HAP-1 (cell line): ENCODE measurements around the gene DMBT1.

Experiments
- DNase-seq, 2 experiments: peaks; one replicate each; pipeline ENCODE4 v3.0.0-alpha.2; 2016 to 2020; ENCODE audit warnings: low spot score in 2 of 2
- H3K27me3 ChIP-seq: fragments of 250-450 bp; sonication (Bioruptor Pico); 2 replicates; pipeline ENCODE4 v1.5.1; 2020; ENCODE audit warnings: low read depth, mild to moderate bottlenecking, moderate library complexity
- H3K36me3 ChIP-seq: fragments of 250-450 bp; sonication (Bioruptor Pico); replicated peaks from 2 replicates; pipeline ENCODE4 v1.5.1; 2020; ENCODE audit warnings: mild to moderate bottlenecking
- H3K4me1 ChIP-seq: fragments of 250-450 bp; sonication (Bioruptor Pico); 2 replicates; pipeline ENCODE4 v1.5.1; 2020; ENCODE audit warnings: mild to moderate bottlenecking
- H3K4me3 ChIP-seq: fragments of 250-450 bp; sonication (Bioruptor Pico); 2 replicates; pipeline ENCODE4 v1.5.1; 2020; ENCODE audit warnings: mild to moderate bottlenecking, moderate library complexity
- H3K9me3 ChIP-seq: fragments of 250-450 bp; sonication (Bioruptor Pico); 2 replicates; pipeline ENCODE4 v1.5.1; 2020; ENCODE audit warnings: mild to moderate bottlenecking, moderate library complexity
- in situ Hi-C: fragments of 300-500 bp; cut with MboI; formaldehyde crosslinking; loops from 3 replicates; pipeline ENCODE4 v1.14.3; 2020; ENCODE audit warnings: low sequenced_read_pairs, inconsistent platforms, mixed read lengths

The DMBT1 gene

DNA sequence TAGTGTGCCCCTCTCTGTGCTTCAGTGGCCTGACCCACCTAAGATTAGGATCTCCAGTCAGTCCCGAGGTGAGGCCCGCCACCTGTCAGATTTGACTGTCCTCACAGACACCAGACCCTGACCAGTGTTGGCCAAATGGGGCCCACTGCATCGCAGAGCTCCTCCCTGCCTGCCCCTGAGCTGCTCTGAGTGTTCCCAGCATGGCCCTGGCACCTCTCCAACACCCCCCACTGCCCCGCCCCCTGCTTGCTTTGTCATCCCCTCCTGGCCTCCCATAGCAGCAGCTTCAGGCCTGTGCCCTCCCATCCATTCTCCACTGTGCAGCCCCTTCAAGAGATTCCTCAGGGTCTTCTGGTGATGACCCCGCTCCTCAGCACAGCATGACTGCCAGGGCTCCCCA, 71.5 kb downstream of the DMBT1 start:
- no peaks in the 10 kb centered on the region for H3K4me1 ChIP-seq
- H3K36me3 ChIP-seq: no peaks in the 10 kb centered on the region
- no peak for DNase-seq
- H3K4me3 ChIP-seq: no peak overlapping the region
- H3K9me3 ChIP-seq: no peaks in the 10 kb centered on the region
- peaks cover 4% of the 10 kb centered on the region; the same call in 1 of the 2 replicates for H3K27me3 ChIP-seq
- in situ Hi-C loops: loop anchor here (25.0 kb wide), 1 partner anchor 930 kb away; no protein-coding TSS in a partner anchor

- Histone ChIP-seq H3K4me3 (no peak overlapping the region), H3K9me3 (no peaks in the 10 kb centered on the region), H3K36me3 (no peaks in the 10 kb centered on the region), H3K27me3 (peaks cover 4% of the 10 kb centered on the region; the same call in 1 of the 2 replicates), H3K4me1 (no peaks in the 10 kb centered on the region)
- in situ Hi-C loops: loop anchor here (25.0 kb wide), 1 partner anchor 930 kb away; no protein-coding TSS in a partner anchor
- no peak for DNase-seq
Measured at GRCh38 chr10:122632576-122632975, 72.0 kb downstream of the DMBT1 start.

DNA sequence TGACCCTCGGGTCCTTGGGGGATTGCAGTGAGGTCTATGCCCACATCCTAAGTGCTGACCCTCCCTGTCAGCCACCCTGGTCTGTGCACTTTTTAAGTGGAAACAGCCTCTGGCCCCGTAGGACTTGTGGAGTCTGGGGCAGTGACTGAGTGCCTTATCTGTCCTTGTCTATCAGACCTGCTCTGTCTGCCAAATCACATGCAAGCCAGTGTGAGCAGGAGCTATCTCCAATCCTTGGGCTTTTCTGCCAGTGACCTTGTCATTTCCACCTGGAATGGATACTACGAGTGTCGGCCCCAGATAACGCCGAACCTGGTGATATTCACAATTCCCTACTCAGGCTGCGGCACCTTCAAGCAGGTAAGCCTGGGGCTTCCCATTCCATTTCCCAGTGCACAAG, 76.4 kb downstream of the DMBT1 start:
- peaks cover 4% of the 10 kb centered on the region; the same call in 1 of the 2 replicates for H3K27me3 ChIP-seq
- H3K4me3 ChIP-seq: no peak overlapping the region
- no peaks in the 10 kb centered on the region for H3K9me3 ChIP-seq
- in situ Hi-C loops: loop anchor here (25.0 kb wide), 1 partner anchor 925 kb away; no protein-coding TSS in a partner anchor
- H3K36me3 ChIP-seq: no peaks in the 10 kb centered on the region
- no peaks in the 10 kb centered on the region for H3K4me1 ChIP-seq
- no peak for DNase-seq

- Histone ChIP-seq H3K36me3 (no peaks in the 10 kb centered on the region), H3K9me3 (no peaks in the 10 kb centered on the region), H3K27me3 (peaks cover 4% of the 10 kb centered on the region; the same call in 1 of the 2 replicates), H3K4me1 (no peaks in the 10 kb centered on the region), H3K4me3 (no peak overlapping the region)
- in situ Hi-C loops: loop anchor here (25.0 kb wide), 1 partner anchor 925 kb away; no protein-coding TSS in a partner anchor
- DNase-seq: no peak
Measured at GRCh38 chr10:122637376-122637775, 76.8 kb downstream of the DMBT1 start.

DNA sequence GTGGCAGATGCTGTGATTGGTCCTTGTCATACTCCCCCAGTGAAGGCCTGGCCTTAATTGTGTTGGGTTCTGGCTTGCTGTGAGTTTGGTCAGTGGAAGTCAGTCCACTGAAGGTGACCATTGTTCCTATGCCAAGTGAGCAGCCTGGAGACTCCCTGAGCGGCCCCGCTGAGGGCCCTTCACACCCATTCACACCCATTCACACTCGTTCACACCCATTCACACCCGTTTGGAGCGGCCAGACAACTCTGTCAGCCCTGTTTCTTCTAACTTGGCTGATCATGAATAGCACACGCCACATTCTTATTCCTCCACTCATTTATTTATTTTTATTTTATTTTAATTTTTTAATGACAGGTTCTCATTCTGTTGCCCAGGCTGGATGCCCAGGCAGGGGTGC, 77.6 kb downstream of the DMBT1 start:
- no peak for DNase-seq
- Histone ChIP-seq H3K36me3 (no peaks in the 10 kb centered on the region), H3K9me3 (no peaks in the 10 kb centered on the region), H3K4me1 (no peaks in the 10 kb centered on the region), H3K4me3 (no peak overlapping the region), H3K27me3 (peaks cover 4% of the 10 kb centered on the region; the same call in 1 of the 2 replicates)
- in situ Hi-C loops: loop anchor here (25.0 kb wide), 1 partner anchor 924 kb away; no protein-coding TSS in a partner anchor

- DNase-seq: no peak
- no peaks in the 10 kb centered on the region for H3K36me3 ChIP-seq
- H3K4me3 ChIP-seq: no peak overlapping the region
- H3K4me1 ChIP-seq: no peaks in the 10 kb centered on the region
- H3K9me3 ChIP-seq: no peaks in the 10 kb centered on the region
- peaks cover 2% of the 10 kb centered on the region; the same call in 1 of the 2 replicates for H3K27me3 ChIP-seq
- in situ Hi-C loops: loop anchor here (10.0 to 25.0 kb wide), 2 partner anchors 65 to 922 kb away; no protein-coding TSS in a partner anchor
Measured at GRCh38 chr10:122639801-122640200, 79.2 kb downstream of the DMBT1 start.

- no peak for DNase-seq
- H3K4me1 ChIP-seq: no peaks in the 10 kb centered on the region
- H3K9me3 ChIP-seq: no peaks in the 10 kb centered on the region
- H3K4me3 ChIP-seq: no peak overlapping the region
- in situ Hi-C loops: loop anchor here (10.0 to 25.0 kb wide), 2 partner anchors 64 to 921 kb away; no protein-coding TSS in a partner anchor
- no peaks in the 10 kb centered on the region for H3K27me3 ChIP-seq
- H3K36me3 ChIP-seq: no peaks in the 10 kb centered on the region
Measured at GRCh38 chr10:122640921-122641320, 80.4 kb downstream of the DMBT1 start.

DNA sequence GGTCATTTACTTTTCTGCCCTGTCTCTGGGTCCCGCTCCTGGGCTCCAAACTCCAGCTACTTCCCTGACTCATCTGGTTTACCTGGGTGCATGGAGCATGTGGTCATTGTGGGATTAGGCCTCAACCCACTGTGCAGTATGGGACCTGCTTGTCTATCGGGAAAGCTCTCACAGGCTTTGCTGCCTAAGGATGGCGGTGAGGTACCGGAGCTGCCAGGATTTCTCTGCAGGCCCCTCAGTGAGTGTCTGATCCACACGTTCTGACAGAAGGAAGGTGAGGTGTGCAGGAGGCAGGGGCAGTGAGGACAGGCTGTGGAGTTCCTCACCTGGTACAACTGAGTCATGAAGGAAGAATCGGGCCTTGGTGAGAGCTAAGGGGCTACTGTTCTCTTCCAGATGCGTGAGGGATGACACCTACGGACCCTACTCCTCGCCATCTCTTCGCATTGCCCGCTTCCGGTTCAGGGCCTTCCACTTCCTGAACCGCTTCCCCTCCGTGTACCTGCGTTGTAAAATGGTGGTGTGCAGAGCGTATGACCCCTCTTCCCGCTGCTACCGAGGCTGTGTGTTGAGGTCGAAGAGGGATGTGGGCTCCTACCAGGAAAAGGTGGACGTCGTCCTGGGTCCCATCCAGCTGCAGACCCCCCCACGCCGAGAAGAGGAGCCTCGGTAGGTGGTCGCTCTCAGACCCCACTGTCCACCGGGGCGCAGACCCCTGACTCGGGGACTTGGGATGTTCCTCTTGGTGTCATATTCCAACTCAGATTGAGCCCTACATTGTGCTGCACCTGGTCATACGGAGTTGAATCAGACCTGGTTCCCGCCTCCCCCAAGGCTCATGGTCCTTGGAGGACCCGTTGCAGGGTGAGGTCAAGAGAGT, 82.4 kb downstream of the DMBT1 start:
- Histone ChIP-seq H3K9me3 (no peaks in the 10 kb centered on the region), H3K27me3 (no peaks in the 10 kb centered on the region), H3K36me3 (no peaks in the 10 kb centered on the region), H3K4me1 (no peaks in the 10 kb centered on the region), H3K4me3 (no peak overlapping the region)
- no peak for DNase-seq
- in situ Hi-C loops: loop anchor here (10.0 to 25.0 kb wide), 2 partner anchors 62 to 919 kb away; no protein-coding TSS in a partner anchor

GRCh38 chr10:122643931-122644534, 83.5 kb downstream of the DMBT1 start:
- Histone ChIP-seq H3K36me3 (no peaks in the 10 kb centered on the region), H3K4me1 (no peaks in the 10 kb centered on the region), H3K4me3 (no peak overlapping the region), H3K27me3 (no peaks in the 10 kb centered on the region), H3K9me3 (no peaks in the 10 kb centered on the region)
- in situ Hi-C loops: loop anchor here (10.0 to 25.0 kb wide), 2 partner anchors 61 to 918 kb away; no protein-coding TSS in a partner anchor
- DNase-seq: no peak

DNA sequence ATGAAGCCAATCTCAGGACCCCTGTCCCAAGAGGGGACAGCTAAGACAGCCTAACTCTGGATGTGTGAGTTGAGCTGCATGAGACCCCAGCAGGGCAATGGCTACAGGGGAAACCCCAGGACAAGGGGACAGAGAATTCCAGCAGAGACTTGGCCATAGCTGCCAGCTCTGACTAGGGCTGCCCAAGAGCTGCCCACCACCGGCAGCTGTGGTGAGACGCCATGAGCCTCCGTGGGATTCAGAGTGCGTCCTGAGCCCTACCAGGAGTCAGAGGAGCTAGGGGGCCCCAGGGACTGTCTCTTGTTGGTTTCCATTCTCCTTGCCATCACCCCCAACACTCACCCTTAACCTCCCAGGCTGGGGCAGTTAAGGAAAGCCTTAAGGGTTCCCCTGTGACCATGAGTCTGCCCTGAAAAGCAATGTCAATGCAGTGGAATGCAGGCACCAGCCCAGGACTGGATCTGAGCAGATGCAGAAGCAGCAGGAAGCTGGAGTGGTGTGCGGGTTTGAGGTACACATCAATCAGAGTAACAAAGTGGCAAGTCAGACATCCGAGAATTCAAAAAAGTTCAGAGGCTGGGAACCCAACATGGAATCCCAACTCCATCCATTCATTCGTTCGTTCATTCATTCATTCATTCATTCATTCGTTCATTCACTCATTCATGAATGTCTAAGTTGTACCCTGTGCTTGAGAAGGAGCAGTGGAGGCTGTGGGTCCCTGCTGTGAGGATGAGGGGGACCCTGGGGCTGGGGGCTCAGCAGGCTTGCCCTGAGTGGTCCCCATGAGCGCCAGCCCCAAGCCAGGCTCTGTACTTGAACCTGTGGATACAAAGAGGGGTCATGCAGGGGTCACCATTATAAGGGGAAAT, 86.2 kb downstream of the DMBT1 start:
- Histone ChIP-seq H3K4me3 (no peak overlapping the region), H3K36me3 (no peaks in the 10 kb centered on the region), H3K27me3 (no peaks in the 10 kb centered on the region), H3K4me1 (no peaks in the 10 kb centered on the region), H3K9me3 (no peaks in the 10 kb centered on the region)
- DNase-seq: no peak
- in situ Hi-C loops: loop anchor here (10.0 to 25.0 kb wide), 2 partner anchors 58 to 916 kb away; no protein-coding TSS in a partner anchor

- Histone ChIP-seq H3K9me3 (no peaks in the 10 kb centered on the region), H3K4me3 (no peak overlapping the region), H3K4me1 (no peaks in the 10 kb centered on the region), H3K36me3 (no peaks in the 10 kb centered on the region), H3K27me3 (no peaks in the 10 kb centered on the region)
- no peak for DNase-seq
- in situ Hi-C loops: loop anchor here (10.0 to 25.0 kb wide), 2 partner anchors 57 to 915 kb away; no protein-coding TSS in a partner anchor
Measured at GRCh38 chr10:122647383-122647968, 86.9 kb downstream of the DMBT1 start.

DNA sequence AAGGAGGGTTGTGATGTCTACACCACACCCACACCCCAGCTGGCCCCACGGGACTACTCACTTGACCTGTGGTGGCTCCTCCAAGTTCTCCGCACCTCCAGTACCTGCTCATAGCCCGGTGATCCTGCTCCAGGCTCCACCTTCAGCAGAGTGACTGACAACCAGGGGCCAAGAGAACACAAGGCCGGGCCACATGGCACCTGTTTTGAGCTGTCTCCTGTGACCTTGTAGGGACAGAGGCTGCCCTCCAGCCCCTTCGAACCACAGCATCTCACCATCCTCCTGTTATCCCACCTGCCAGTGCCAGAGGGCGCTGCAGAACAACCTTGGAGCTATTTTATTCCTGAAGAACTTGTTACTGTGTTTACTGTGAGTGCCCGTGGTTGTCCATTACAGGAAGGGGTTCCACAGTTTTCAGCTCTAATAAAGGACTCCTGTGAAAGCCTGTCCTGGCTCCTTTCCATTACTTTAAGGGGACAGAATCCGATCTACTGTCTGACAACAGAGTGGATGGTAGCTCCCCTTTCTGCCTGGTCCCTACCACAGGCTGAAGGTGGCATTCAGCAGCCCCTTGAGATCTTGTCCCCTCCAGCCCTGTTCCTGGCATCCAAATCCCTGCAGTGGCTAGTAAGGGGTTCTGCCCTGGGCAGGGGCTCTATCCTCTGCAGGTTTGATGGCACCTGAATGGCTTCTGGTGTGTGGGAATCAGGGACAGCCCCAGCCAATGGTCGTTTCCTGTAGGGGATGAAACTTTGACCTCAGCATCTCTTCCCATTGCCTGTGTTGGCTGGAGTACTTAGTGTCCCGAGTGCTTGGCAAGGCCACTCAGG, 88.3 kb downstream of the DMBT1 start:
- no peak overlapping the region for H3K4me3 ChIP-seq
- in situ Hi-C loops: loop anchor here (10.0 to 25.0 kb wide), 2 partner anchors 56 to 913 kb away; no protein-coding TSS in a partner anchor
- DNase-seq: peak; percentile 34 to 64
- no peaks in the 10 kb centered on the region for H3K4me1 ChIP-seq
- H3K36me3 ChIP-seq: no peaks in the 10 kb centered on the region
- H3K9me3 ChIP-seq: no peaks in the 10 kb centered on the region
- no peaks in the 10 kb centered on the region for H3K27me3 ChIP-seq
